ENCODE data around the gene LIN37.

The LIN37 gene

GRCh38 chr19:35713904-35714495 lies 34.4 kb upstream of the LIN37 start:
- H3K18ac ChIP-seq (ENCODE audit: low read length): no peak overlapping the region
- no peak overlapping the region for H3K9ac ChIP-seq (ENCODE audit: low read length)
- no peak for DNase-seq
- no peaks in the 10 kb centered on the region for H3K9me3 ChIP-seq (ENCODE audit: insufficient read depth, low read depth, low read length)
- H3K23ac ChIP-seq (ENCODE audit: low read length): no peak overlapping the region
- no peak overlapping the region for H3K4ac ChIP-seq (ENCODE audit: low read depth, low read length)
- no peak overlapping the region for H2AK5ac ChIP-seq (ENCODE audit: low read length)
- H2BK12ac ChIP-seq (ENCODE audit: low read length): no peak overlapping the region
- H3K27me3 ChIP-seq (ENCODE audit: insufficient read depth, low read length): no peaks in the 10 kb centered on the region
- H3K4me3 ChIP-seq (ENCODE audit: low read depth, low read length): no peak overlapping the region
- peaks cover 9% of the 10 kb centered on the region for H3K79me2 ChIP-seq (ENCODE audit: control insufficient read depth, insufficient read depth, low read length, poor library complexity)
- H2BK5ac ChIP-seq (ENCODE audit: low read depth, low read length, poor library complexity): no peak overlapping the region
- H4K8ac ChIP-seq (ENCODE audit: low read depth, low read length): no peak overlapping the region
- no peak overlapping the region for H4K12ac ChIP-seq (ENCODE audit: low read depth, low read length)
- H3K4me2 ChIP-seq (ENCODE audit: low read length): no peak overlapping the region
- no peak overlapping the region for H2BK120ac ChIP-seq (ENCODE audit: insufficient read depth, low read length, poor library complexity)
- peaks cover 10% of the 10 kb centered on the region in 2 experiments for H3K4me1 ChIP-seq (ENCODE audit: control insufficient read depth in 1 of 2, insufficient read depth in 2 of 2, low read length in 2 of 2)
- H3K27ac ChIP-seq (ENCODE audit: low read depth, low read length): no peak overlapping the region
- no peak overlapping the region for H4K91ac ChIP-seq (ENCODE audit: low read depth, low read length)
- H3K14ac ChIP-seq (ENCODE audit: low read length): no peak overlapping the region
- H2AFZ ChIP-seq (ENCODE audit: insufficient read depth, low read length, poor library complexity): no peak overlapping the region
- H3K36me3 ChIP-seq (ENCODE audit: control insufficient read depth in 1 of 2, insufficient read depth in 2 of 2, low read length in 2 of 2): no peaks in the 10 kb centered on the region
- WGBS (ENCODE audit: extremely low coverage, insufficient coverage, insufficient read length): no CpG with 5 or more reads among the region's 12 CpGs
- H3K79me1 ChIP-seq (ENCODE audit: low read length): peaks cover 6% of the 10 kb centered on the region

GRCh38 chr19:35714601-35715354 lies 33.6 kb upstream of the LIN37 start:
- no CpG with 5 or more reads among the region's 14 CpGs for WGBS (ENCODE audit: extremely low coverage, insufficient coverage, insufficient read length)

GRCh38 chr19:35715355-35715809 lies 33.0 kb upstream of the LIN37 start:
- Histone ChIP-seq H3K4me2 (ENCODE audit: low read length) (peak overlapping the region; percentile 98), H3K9me3 (ENCODE audit: insufficient read depth, low read depth, low read length) (no peaks in the 10 kb centered on the region), H3K4me3 (ENCODE audit: low read depth, low read length) (no peak overlapping the region), H3K79me1 (ENCODE audit: low read length) (peaks cover 6% of the 10 kb centered on the region), H3K4me1 (ENCODE audit: control insufficient read depth in 1 of 2, insufficient read depth in 2 of 2, low read length in 2 of 2) (peaks cover 10 to 15% of the 10 kb centered on the region in 2 experiments), H2BK12ac (ENCODE audit: low read length) (no peak overlapping the region), H3K4ac (ENCODE audit: low read depth, low read length) (no peak overlapping the region), H2BK5ac (ENCODE audit: low read depth, low read length, poor library complexity) (no peak overlapping the region), H3K27ac (ENCODE audit: low read depth, low read length) (no peak overlapping the region), H4K8ac (ENCODE audit: low read depth, low read length) (no peak overlapping the region), H4K91ac (ENCODE audit: low read depth, low read length) (no peak overlapping the region), H3K14ac (ENCODE audit: low read length) (no peak overlapping the region), H2AFZ (ENCODE audit: insufficient read depth, low read length, poor library complexity) (no peak overlapping the region), H4K12ac (ENCODE audit: low read depth, low read length) (no peak overlapping the region), H3K9ac (ENCODE audit: low read length) (no peak overlapping the region), H3K23ac (ENCODE audit: low read length) (no peak overlapping the region), H2AK5ac (ENCODE audit: low read length) (no peak overlapping the region), H3K36me3 (ENCODE audit: control insufficient read depth in 1 of 2, insufficient read depth in 2 of 2, low read length in 2 of 2) (peaks cover 8% of the 10 kb centered on the region in 2 experiments), H2BK120ac (ENCODE audit: insufficient read depth, low read length, poor library complexity) (no peak overlapping the region), H3K79me2 (ENCODE audit: control insufficient read depth, insufficient read depth, low read length, poor library complexity) (peaks cover 10% of the 10 kb centered on the region), H3K18ac (ENCODE audit: low read length) (no peak overlapping the region), H3K27me3 (ENCODE audit: insufficient read depth, low read length) (no peaks in the 10 kb centered on the region)
- no peak for DNase-seq
- no CpG with 5 or more reads among the region's 7 CpGs for WGBS (ENCODE audit: extremely low coverage, insufficient coverage, insufficient read length)

More at GRCh38 chr19:35714601-35715354, 33.6 kb upstream of the LIN37 start:
- Histone ChIP-seq H3K9me3 (ENCODE audit: insufficient read depth, low read depth, low read length) (no peaks in the 10 kb centered on the region), H2BK120ac (ENCODE audit: insufficient read depth, low read length, poor library complexity) (no peak overlapping the region), H3K4me1 (ENCODE audit: control insufficient read depth in 1 of 2, insufficient read depth in 2 of 2, low read length in 2 of 2) (peaks cover 10 to 15% of the 10 kb centered on the region in 2 experiments), H3K36me3 (ENCODE audit: control insufficient read depth in 1 of 2, insufficient read depth in 2 of 2, low read length in 2 of 2) (peaks cover 2% of the 10 kb centered on the region in 2 experiments), H3K4me3 (ENCODE audit: low read depth, low read length) (no peak overlapping the region), H3K27me3 (ENCODE audit: insufficient read depth, low read length) (no peaks in the 10 kb centered on the region), H3K4ac (ENCODE audit: low read depth, low read length) (no peak overlapping the region), H3K9ac (ENCODE audit: low read length) (no peak overlapping the region), H3K79me2 (ENCODE audit: control insufficient read depth, insufficient read depth, low read length, poor library complexity) (peaks cover 10% of the 10 kb centered on the region), H4K91ac (ENCODE audit: low read depth, low read length) (no peak overlapping the region), H3K27ac (ENCODE audit: low read depth, low read length) (no peak overlapping the region), H3K4me2 (ENCODE audit: low read length) (no peak overlapping the region), H2BK12ac (ENCODE audit: low read length) (no peak overlapping the region), H3K23ac (ENCODE audit: low read length) (no peak overlapping the region), H2AFZ (ENCODE audit: insufficient read depth, low read length, poor library complexity) (no peak overlapping the region), H3K14ac (ENCODE audit: low read length) (no peak overlapping the region), H4K12ac (ENCODE audit: low read depth, low read length) (no peak overlapping the region), H2BK5ac (ENCODE audit: low read depth, low read length, poor library complexity) (no peak overlapping the region), H2AK5ac (ENCODE audit: low read length) (no peak overlapping the region), H4K8ac (ENCODE audit: low read depth, low read length) (no peak overlapping the region), H3K79me1 (ENCODE audit: low read length) (peaks cover 6% of the 10 kb centered on the region), H3K18ac (ENCODE audit: low read length) (no peak overlapping the region)
- DNase-seq: no peak

- peak overlapping the region; percentile 18 for H3K4ac ChIP-seq (ENCODE audit: low read depth, low read length)
Observed at GRCh38 chr19:35715981-35716800, 32.2 kb upstream of the LIN37 start.

More at GRCh38 chr19:35715981-35716800, 32.2 kb upstream of the LIN37 start:
- no CpG with 5 or more reads among the region's 52 CpGs for WGBS (ENCODE audit: extremely low coverage, insufficient coverage, insufficient read length)
- Histone ChIP-seq H3K23ac (ENCODE audit: low read length) (no peak overlapping the region), H3K4me3 (ENCODE audit: low read depth, low read length) (peak overlapping the region; percentile 78), H3K4me2 (ENCODE audit: low read length) (peak overlapping the region; percentile 98), H4K91ac (ENCODE audit: low read depth, low read length) (peak overlapping the region; percentile 6), H4K8ac (ENCODE audit: low read depth, low read length) (peak overlapping the region; percentile 82), H2AK5ac (ENCODE audit: low read length) (no peak overlapping the region), H3K79me1 (ENCODE audit: low read length) (peaks cover 6% of the 10 kb centered on the region), H3K27me3 (ENCODE audit: insufficient read depth, low read length) (no peaks in the 10 kb centered on the region), H3K14ac (ENCODE audit: low read length) (peak overlapping the region; percentile 19), H2BK12ac (ENCODE audit: low read length) (no peak overlapping the region), H3K36me3 (ENCODE audit: control insufficient read depth in 1 of 2, insufficient read depth in 2 of 2, low read length in 2 of 2) (peaks cover 14 to 16% of the 10 kb centered on the region in 2 experiments), H3K18ac (ENCODE audit: low read length) (peak overlapping the region; percentile 15), H3K79me2 (ENCODE audit: control insufficient read depth, insufficient read depth, low read length, poor library complexity) (peaks cover 10% of the 10 kb centered on the region), H3K9me3 (ENCODE audit: insufficient read depth, low read depth, low read length) (no peaks in the 10 kb centered on the region), H2BK5ac (ENCODE audit: low read depth, low read length, poor library complexity) (no peak overlapping the region), H2BK120ac (ENCODE audit: insufficient read depth, low read length, poor library complexity) (no peak overlapping the region), H3K9ac (ENCODE audit: low read length) (peak overlapping the region; percentile 79), H2AFZ (ENCODE audit: insufficient read depth, low read length, poor library complexity) (peak overlapping the region; percentile 47), H3K4me1 (ENCODE audit: control insufficient read depth in 1 of 2, insufficient read depth in 2 of 2, low read length in 2 of 2) (peaks cover 10 to 15% of the 10 kb centered on the region in 2 experiments), H3K27ac (ENCODE audit: low read depth, low read length) (peak overlapping the region; percentile 32), H4K12ac (ENCODE audit: low read depth, low read length) (peak overlapping the region; percentile 43)
- peak; percentile 48 to 69 for DNase-seq
